HepG2 (cell line): Measurements from ENCODE around the gene COQ8B. TPM values are rescaled to one million over a fixed set of nuclear protein-coding genes. Genes with fewer than 3 reads are reported as not detected.

Experiments used
- ATAC-seq: fragments of 200-7000 bp; cut with Tn5 transposase; 3 replicates; pipeline ENCODE4 v1.9.1; 2020; ENCODE audit warnings: mild to moderate bottlenecking, moderate library complexity
- BruUV-seq: library from RNA; stranded (reverse); fragments of 400-500 nt; replicated peaks from 2 replicates; lab custom pipeline; 2021; lab: Mats Ljungman, UMichigan
- CTCF ChIA-PET: fragments of 300-600 bp; formaldehyde crosslinking; extraction: SDS; loops from one replicate; lab custom pipeline; 2021; ENCODE audit warnings: low total read pairs, inconsistent platforms, low intra/inter-chr PET ratio; lab: Yijun Ruan, JAX
- POLR2A ChIA-PET: fragments of 350-600 bp; sonication (Branson Sonifier 250); formaldehyde crosslinking; loops from one replicate; lab custom pipeline; 2020; ENCODE audit warnings: antibody characterized with exemption, inconsistent platforms; lab: Yijun Ruan, JAX
- DNase-seq: peaks from one replicate; pipeline ENCODE4 v3.0.0-alpha.2; 2015; ENCODE audit warnings: low spot score
- FAIRE-seq: peaks from 3 replicates; lab custom pipeline; 2011; peaks lifted over from hg19 to GRCh38; lab: Jason Lieb, UNC
- H2AFZ ChIP-seq: one replicate; pipeline ENCODE4 v1.6.1; 2011; ENCODE audit warnings: low read length, inconsistent platforms
- H3K27ac ChIP-seq: fragments of 300-600 bp; 3 replicates; pipeline ENCODE4 v1.8.0; 2011; ENCODE audit warnings: mixed run types, mild to moderate bottlenecking, mixed read lengths, low read length, inconsistent platforms; ENCODE audit not compliant: insufficient read depth; ENCODE audit errors: extremely low read length
- H3K27me3 ChIP-seq, 2 experiments: fragments of 200-600 bp in 1 of 2; 2 replicates in 1 of 2; 3 replicates in 1 of 2; pipeline versions ENCODE4 v1.6.0 to v1.8.0; 2011; ENCODE audit warnings: low read length in 2 of 2, mild to moderate bottlenecking in 2 of 2, moderate library complexity in 2 of 2, inconsistent platforms in 1 of 2; ENCODE audit not compliant: insufficient read depth in 2 of 2, control insufficient read depth in 1 of 2
- H3K36me3 ChIP-seq, 2 experiments: fragments of 200-600 bp in 1 of 2; replicated peaks in 1 of 2; 2 replicates in 1 of 2; 3 replicates in 1 of 2; pipeline versions ENCODE4 v1.5.1 to v1.8.0; 2011; ENCODE audit warnings: low read length in 2 of 2, inconsistent platforms in 1 of 2; ENCODE audit not compliant: insufficient read depth in 2 of 2, control insufficient read depth in 1 of 2
- H3K4me1 ChIP-seq: 2 replicates; pipeline ENCODE4 v1.5.1; 2012; ENCODE audit warnings: low read length, inconsistent platforms; ENCODE audit not compliant: insufficient read depth
- H3K4me2 ChIP-seq: 2 replicates; pipeline ENCODE4 v1.6.0; 2011; ENCODE audit warnings: low read depth, low read length, inconsistent platforms
- H3K4me3 ChIP-seq, 3 experiments: fragments of 200-600 bp in 1 of 3; sonication (generic), shearing (Covaris generic) in 1 of 3; replicated peaks in 1 of 3; 2 replicates each; pipeline ENCODE4 v1.5.1; 2011 to 2016; ENCODE audit warnings: low read length in 3 of 3, inconsistent platforms in 2 of 3, low read depth in 2 of 3, mild to moderate bottlenecking in 2 of 3, control low read depth in 1 of 3, mixed read lengths in 1 of 3; ENCODE audit not compliant: insufficient read depth in 1 of 3
- H3K79me2 ChIP-seq: one replicate; pipeline ENCODE4 v1.6.1; 2011; ENCODE audit warnings: low read length, inconsistent platforms; ENCODE audit not compliant: insufficient read depth
- H3K9ac ChIP-seq: 2 replicates; pipeline ENCODE4 v1.6.0; 2011; ENCODE audit warnings: mild to moderate bottlenecking, low read depth, low read length, inconsistent platforms; ENCODE audit not compliant: insufficient read depth
- H3K9me3 ChIP-seq: 2 replicates; pipeline ENCODE4 v1.5.1; 2012; ENCODE audit warnings: mild to moderate bottlenecking, low read length
- H4K20me1 ChIP-seq: 2 replicates; pipeline ENCODE4 v1.6.0; 2011; ENCODE audit warnings: inconsistent platforms, mild to moderate bottlenecking, low read length, moderate library complexity; ENCODE audit not compliant: insufficient read depth
- PITX1 ChIP-seq: sonication (generic); formaldehyde crosslinking; IDR thresholded peaks from 2 replicates; pipeline ENCODE4 v1.5.1; 2020; ENCODE audit warnings: mild to moderate bottlenecking, missing genetic modification reagents
- POLR2A ChIP-seq, 2 experiments: IDR thresholded peaks; 2 replicates each; pipeline ENCODE4 v1.6.1; 2011; ENCODE audit warnings: low read depth in 2 of 2, low read length in 2 of 2, mild to moderate bottlenecking in 1 of 2, moderate library complexity in 1 of 2; ENCODE audit not compliant: insufficient read depth in 1 of 2
- POLR2AphosphoS2 ChIP-seq: IDR thresholded peaks from 2 replicates; pipeline ENCODE4 v1.6.1; 2011; ENCODE audit warnings: low read depth, low read length, improper control_type of control experiment
- SKI ChIP-seq: fragments of 450-650 bp; IDR thresholded peaks from one replicate; pipeline ENCODE4 v1.6.1; 2018; ENCODE audit warnings: mild to moderate bottlenecking; ENCODE audit not compliant: partially characterized antibody
- YY1 ChIP-seq: IDR thresholded peaks from 2 replicates; pipeline ENCODE4 v1.6.1; 2011; ENCODE audit warnings: low read length, low read depth, moderate library complexity, mild to moderate bottlenecking; ENCODE audit not compliant: insufficient read depth, insufficient replicate concordance
- ZFP62 ChIP-seq: sonication (generic); formaldehyde crosslinking; IDR thresholded peaks from 2 replicates; pipeline ENCODE4 v1.4.0; 2020; ENCODE audit warnings: missing genetic modification reagents
- ZNF232 ChIP-seq: sonication (generic); formaldehyde crosslinking; IDR thresholded peaks from 2 replicates; pipeline ENCODE4 v1.4.0; 2020; ENCODE audit warnings: missing genetic modification reagents, borderline replicate concordance
- ZNF510 ChIP-seq: sonication (generic); formaldehyde crosslinking; IDR thresholded peaks from 2 replicates; pipeline ENCODE4 v1.4.0; 2020; ENCODE audit warnings: low read depth, mild to moderate bottlenecking, missing genetic modification reagents
- ZNF543 ChIP-seq: sonication (generic); formaldehyde crosslinking; IDR thresholded peaks from 2 replicates; pipeline ENCODE4 v1.4.0; 2020; ENCODE audit warnings: mild to moderate bottlenecking, missing genetic modification reagents
- ZNF841 ChIP-seq: sonication (generic); formaldehyde crosslinking; IDR thresholded peaks from 2 replicates; pipeline ENCODE4 v1.8.1; 2023; ENCODE audit warnings: missing genetic modification reagents, borderline replicate concordance
- ZSCAN31 ChIP-seq: sonication (generic); formaldehyde crosslinking; IDR thresholded peaks from 2 replicates; pipeline ENCODE4 v1.5.0; 2020; ENCODE audit warnings: low read depth, mild to moderate bottlenecking, missing genetic modification reagents
- WGBS: methylation state at CpG from one replicate; pipeline ENCODE4 v1.1.6; 2017; ENCODE audit warnings: low lambda C conversion rate; 5-methylcytosine and 5-hydroxymethylcytosine counted together
- in situ Hi-C: cut with HindIII; loops from 2 replicates; pipeline ENCODE4 v1.10.0; 2017; ENCODE audit warnings: low pct_unique_long_range_greater_than_20kb; ENCODE audit not compliant: extremely low pct_ligation_motif_present
- intact Hi-C: fragments of 100-400 bp; cut with micrococcal nuclease; formaldehyde crosslinking; loops from one replicate; pipeline ENCODE4 v1.10.0; 2022; ENCODE audit not compliant: unreplicated experiment
- polyA plus RNA-seq, 8 experiments: library from polyadenylated mRNA; depleted of rRNA in 3 of 8; stranded (reverse) in 7 of 8; unstranded in 1 of 8; fragments of >200 nt; fragmentation: Illumina TruSeq in 4 of 8; extraction: Trizol in 4 of 8; gene quantifications; 2 replicates each; pipeline versions ENCODE4 v1.2.1 to v1.2.3, GENCODE V29; 2011 to 2016; ENCODE audit warnings: low read depth in 4 of 8, missing spikeins in 1 of 8, mixed read lengths in 1 of 8; ENCODE audit not compliant: insufficient read depth in 1 of 8
- total RNA-seq, 5 experiments: library from RNA; depleted of rRNA; stranded (reverse); fragments of >200 nt; fragmentation: Illumina TruSeq; extraction: Trizol; gene quantifications; 2 replicates each; pipeline ENCODE4 v1.2.3, GENCODE V29; 2016; ENCODE audit warnings: low read depth in 1 of 5
- TF ChIP-seq, protein P1 (sequence below): sonication (generic); formaldehyde crosslinking; IDR thresholded peaks from 2 replicates; pipeline ENCODE4 v1.5.0; 2020; ENCODE audit warnings: mild to moderate bottlenecking, missing genetic modification reagents
- TF ChIP-seq, protein P2 (sequence below): sonication (generic); formaldehyde crosslinking; IDR thresholded peaks from 2 replicates; pipeline ENCODE4 v1.4.0; 2020; ENCODE audit warnings: mild to moderate bottlenecking, missing genetic modification reagents

COQ8B gene
- total and polyA plus RNA-seq, 2 of the 13 experiments (the other 11 are each of a cell fraction or from before 2014, with no cell fraction given), result 12.3 to 17.2 TPM

- Histone ChIP-seq H3K79me2 (peaks cover 62% of the 10 kb centered on the region), H3K27ac (no peak overlapping the region), H3K4me2 (peak overlapping the region; percentile 43), H3K4me3 (no peak overlapping the region), H3K9ac (no peak overlapping the region), H3K36me3 (peaks cover 15 to 42% of the 10 kb centered on the region in 2 experiments), H3K9me3 (no peaks in the 10 kb centered on the region), H4K20me1 (peaks cover 39% of the 10 kb centered on the region), H2AFZ (no peak overlapping the region), H3K4me1 (peaks cover 55% of the 10 kb centered on the region), H3K27me3 (no peaks in the 10 kb centered on the region; a peak in 1 of 5 replicates)
- no peak for FAIRE-seq
- TF ChIP-seq ZNF232 (CRISPR knock-in tag), result no peak
- TF ChIP-seq, protein P1, sequence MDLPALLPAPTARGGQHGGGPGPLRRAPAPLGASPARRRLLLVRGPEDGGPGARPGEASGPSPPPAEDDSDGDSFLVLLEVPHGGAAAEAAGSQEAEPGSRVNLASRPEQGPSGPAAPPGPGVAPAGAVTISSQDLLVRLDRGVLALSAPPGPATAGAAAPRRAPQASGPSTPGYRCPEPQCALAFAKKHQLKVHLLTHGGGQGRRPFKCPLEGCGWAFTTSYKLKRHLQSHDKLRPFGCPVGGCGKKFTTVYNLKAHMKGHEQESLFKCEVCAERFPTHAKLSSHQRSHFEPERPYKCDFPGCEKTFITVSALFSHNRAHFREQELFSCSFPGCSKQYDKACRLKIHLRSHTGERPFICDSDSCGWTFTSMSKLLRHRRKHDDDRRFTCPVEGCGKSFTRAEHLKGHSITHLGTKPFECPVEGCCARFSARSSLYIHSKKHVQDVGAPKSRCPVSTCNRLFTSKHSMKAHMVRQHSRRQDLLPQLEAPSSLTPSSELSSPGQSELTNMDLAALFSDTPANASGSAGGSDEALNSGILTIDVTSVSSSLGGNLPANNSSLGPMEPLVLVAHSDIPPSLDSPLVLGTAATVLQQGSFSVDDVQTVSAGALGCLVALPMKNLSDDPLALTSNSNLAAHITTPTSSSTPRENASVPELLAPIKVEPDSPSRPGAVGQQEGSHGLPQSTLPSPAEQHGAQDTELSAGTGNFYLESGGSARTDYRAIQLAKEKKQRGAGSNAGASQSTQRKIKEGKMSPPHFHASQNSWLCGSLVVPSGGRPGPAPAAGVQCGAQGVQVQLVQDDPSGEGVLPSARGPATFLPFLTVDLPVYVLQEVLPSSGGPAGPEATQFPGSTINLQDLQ, result peak; percentile 23; the same call in 1 of the 2 replicates
- DNase-seq, result no peak
- BruUV-seq, result no TSS peak
- 93% methylated on average over 3 of the region's 3 CpGs for WGBS
- CTCF ChIA-PET, result no interaction called here
- in situ Hi-C loops (no loop called here), intact Hi-C loops (no loop called here)
- ATAC-seq, result no peak
- POLR2A ChIA-PET, result interaction anchor here (0.7 to 7.8 kb wide), 5 partner anchors 10 to 43 kb away, joined by 3 to 90 read pairs (median 8); partner anchors contain the start of genes EGLN2 and RAB4B
Observed at GRCh38 chr19:40755248-40755624, 38.5 kb upstream of the COQ8B start.

DNA sequence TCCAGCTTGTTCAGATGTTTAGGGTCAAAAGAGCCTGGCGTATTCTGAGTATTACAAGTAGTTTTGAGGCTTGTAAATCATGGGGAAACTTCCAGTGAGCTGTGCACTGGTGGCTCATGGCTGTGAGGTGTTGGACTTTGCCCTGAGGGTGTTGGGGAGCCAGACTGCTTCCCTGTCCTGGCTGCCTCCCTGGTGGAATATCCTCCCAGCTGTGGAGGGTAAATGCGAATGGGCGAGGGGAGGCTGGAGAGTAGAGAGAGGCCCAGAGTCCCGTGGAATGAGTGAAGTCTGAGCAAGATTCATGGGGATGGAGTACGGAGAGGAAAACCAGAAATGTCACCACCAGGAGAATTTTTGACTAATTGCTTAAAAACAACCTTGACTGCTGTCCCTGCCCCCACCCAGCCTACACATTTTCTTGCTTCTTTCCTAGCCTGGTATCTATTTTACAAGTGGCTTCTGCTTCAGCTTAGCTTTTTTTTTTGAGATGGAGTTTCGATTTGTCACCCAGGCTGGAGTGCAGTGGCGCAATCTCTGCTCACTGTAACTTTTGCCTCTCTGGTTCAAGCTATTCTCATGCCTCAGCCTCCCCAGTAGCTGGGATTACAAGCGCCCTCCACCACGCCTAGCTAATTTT is 38.0 kb upstream of the COQ8B start:
- Histone ChIP-seq H3K4me2 (peak overlapping the region; percentile 72), H2AFZ (no peak overlapping the region), H3K9me3 (no peaks in the 10 kb centered on the region), H3K4me1 (peaks cover 58% of the 10 kb centered on the region), H3K36me3 (peaks cover 13 to 38% of the 10 kb centered on the region in 2 experiments; a peak in 4 of 5 replicates), H4K20me1 (peaks cover 39% of the 10 kb centered on the region), H3K9ac (peak overlapping the region; percentile 57), H3K27me3 (no peaks in the 10 kb centered on the region; a peak in 1 of 5 replicates), H3K4me3 (peak overlapping the region in 2 of 3 experiments; percentile 35 to 45; a peak in 5 of 6 replicates), H3K79me2 (peaks cover 67% of the 10 kb centered on the region), H3K27ac (peak overlapping the region; percentile 75)
- DNase-seq (peak; percentile 62), FAIRE-seq (peak; percentile 40), ATAC-seq (peak; percentile 24)
- 64% methylated on average over 9 of the region's 9 CpGs for WGBS
- in situ Hi-C loops, result loop anchor here (5.0 kb wide), 2 partner anchors 37 to 53 kb away; partner anchors contain the start of genes COQ8B and ITPKC
- BruUV-seq, result no TSS peak
- intact Hi-C loops, result no loop called here
- ChIA-PET POLR2A (interaction anchor here (0.5 to 7.8 kb wide), 11 partner anchors 9 to 44 kb away, joined by 3 to 90 read pairs (median 4); partner anchors contain the start of genes COQ8B, EGLN2, ITPKC and RAB4B), CTCF (no interaction called here)
- no peak for TF ChIP-seq YY1
- TF ChIP-seq ZNF841 (CRISPR knock-in tag), result no peak
- TF ChIP-seq ZFP62 (CRISPR knock-in tag), result no peak
- TF ChIP-seq ZNF510 (CRISPR knock-in tag), result 0 out of 2 replicates have a peak, but pooled peaks have one; percentile 64
- peak; percentile 13 for TF ChIP-seq SKI
- TF ChIP-seq POLR2A (IDR thresholded peaks at IDR 0.05; ENCODE audit: insufficient read depth in 1 of 2, low read depth in 2 of 2, low read length in 2 of 2), result 0 out of 4 replicates have a peak, but pooled peaks have one; percentile 25 to 29
- TF ChIP-seq, protein P2, sequence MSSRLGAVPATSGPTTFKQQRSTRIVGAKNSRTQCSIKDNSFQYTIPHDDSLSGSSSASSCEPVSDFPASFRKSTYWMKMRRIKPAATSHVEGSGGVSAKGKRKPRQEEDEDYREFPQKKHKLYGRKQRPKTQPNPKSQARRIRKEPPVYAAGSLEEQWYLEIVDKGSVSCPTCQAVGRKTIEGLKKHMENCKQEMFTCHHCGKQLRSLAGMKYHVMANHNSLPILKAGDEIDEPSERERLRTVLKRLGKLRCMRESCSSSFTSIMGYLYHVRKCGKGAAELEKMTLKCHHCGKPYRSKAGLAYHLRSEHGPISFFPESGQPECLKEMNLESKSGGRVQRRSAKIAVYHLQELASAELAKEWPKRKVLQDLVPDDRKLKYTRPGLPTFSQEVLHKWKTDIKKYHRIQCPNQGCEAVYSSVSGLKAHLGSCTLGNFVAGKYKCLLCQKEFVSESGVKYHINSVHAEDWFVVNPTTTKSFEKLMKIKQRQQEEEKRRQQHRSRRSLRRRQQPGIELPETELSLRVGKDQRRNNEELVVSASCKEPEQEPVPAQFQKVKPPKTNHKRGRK, result no peak
- no peak for TF ChIP-seq PITX1 (CRISPR knock-in tag)
- peak; percentile 54; the same call in 1 of the 2 replicates for TF ChIP-seq ZNF543 (CRISPR knock-in tag)
- no peak for TF ChIP-seq POLR2AphosphoS2
- no peak for TF ChIP-seq ZSCAN31 (CRISPR knock-in tag)
